NCI-H1092 treated with DMSO at 0.1 percent for 48 hours (cell line): ENCODE measurements around the gene GALNT13.

Experiments
- DNase-seq: peaks from one replicate; lab custom pipeline; 2025; lab: John Stamatoyannopoulos, UW

Gene GALNT13

DNA sequence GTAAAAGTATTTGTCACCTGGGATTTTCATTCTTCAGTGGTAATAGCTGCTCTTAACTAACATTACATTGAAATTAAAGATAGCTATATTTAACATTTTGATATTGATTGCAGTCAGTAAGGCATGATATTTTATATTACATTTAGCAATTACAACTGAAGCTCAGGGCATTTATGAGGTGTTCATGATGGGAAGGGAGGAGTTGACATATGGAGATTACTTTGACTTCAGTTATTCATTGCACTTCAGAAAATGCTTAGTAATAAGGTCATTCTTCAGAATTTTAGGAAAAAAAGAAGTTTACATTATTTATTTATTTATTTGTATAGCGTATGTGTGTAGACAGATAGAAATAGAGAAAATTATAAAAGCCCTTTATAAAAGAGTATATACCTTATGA lies 352.0 kb downstream of the GALNT13 start:
- DNase-seq: no peak

DNA sequence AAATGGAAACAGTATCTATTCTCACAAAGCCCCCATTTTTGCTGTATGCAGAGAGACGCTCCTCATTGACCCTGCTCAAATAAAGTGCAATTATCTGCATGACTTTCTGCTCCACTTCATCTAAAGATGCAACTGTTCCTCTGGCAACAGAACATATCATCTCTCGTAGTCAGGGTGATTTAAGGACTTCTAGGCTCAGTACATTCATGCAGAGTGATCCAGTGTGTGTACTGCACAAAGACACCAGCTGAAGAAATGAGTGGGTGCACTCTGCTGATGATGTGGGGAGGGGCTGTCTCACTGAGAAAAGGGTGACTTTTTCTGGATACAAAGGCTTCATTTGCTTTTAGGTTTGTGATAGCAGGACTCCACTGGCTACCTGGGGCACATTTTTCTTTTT lies 355.2 kb downstream of the GALNT13 start:
- DNase-seq: no peak

GRCh38 chr2:154228566-154229280 lies 357.0 kb downstream of the GALNT13 start:
- DNase-seq: no peak

DNA sequence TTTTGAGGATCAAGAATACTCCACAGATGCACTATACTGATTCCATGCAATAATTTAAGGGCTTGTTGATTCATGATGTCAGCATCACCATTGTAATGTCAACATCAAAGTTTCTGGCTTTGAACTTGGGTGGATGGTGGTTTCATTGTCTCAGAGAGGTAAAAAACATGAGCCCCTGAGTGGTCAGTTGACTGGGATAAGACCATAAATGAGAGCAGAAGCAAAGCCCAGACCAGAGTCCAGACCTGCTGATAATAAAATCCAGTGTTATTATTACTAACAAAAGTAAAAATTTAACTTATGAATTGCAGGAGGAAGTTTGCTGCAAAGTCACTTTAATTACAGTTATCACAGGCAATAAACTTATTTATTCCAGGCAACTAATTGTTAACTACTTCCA lies 358.2 kb downstream of the GALNT13 start:
- DNase-seq: no peak

GRCh38 chr2:154231021-154231420 lies 359.3 kb downstream of the GALNT13 start:
- DNase-seq: no peak

- DNase-seq: no peak
These were observed 361.5 kb downstream of the GALNT13 start for GRCh38 chr2:154233231-154233630.

GRCh38 chr2:154238252-154238651 lies 366.5 kb downstream of the GALNT13 start:
- no peak for DNase-seq

DNA sequence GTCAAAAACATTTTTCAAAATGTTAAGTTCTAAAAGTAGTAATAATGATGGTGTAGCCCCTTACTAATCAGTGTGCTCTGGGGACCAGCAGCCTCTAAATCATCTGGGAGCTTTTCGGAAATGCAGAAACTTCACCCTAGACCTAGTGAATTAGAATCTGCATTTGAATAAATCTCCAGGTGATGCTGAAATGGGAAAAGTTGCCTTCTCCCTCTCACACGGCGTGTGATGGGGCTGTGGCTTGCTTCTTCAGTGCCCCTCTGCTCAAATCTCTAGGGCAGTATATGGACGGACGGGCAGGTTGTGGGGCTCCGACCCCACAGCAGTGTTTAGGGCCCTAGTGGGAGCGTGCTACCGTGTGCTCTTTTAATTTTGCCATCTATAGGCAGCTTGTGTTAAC lies 368.6 kb downstream of the GALNT13 start:
- DNase-seq: no peak

DNA sequence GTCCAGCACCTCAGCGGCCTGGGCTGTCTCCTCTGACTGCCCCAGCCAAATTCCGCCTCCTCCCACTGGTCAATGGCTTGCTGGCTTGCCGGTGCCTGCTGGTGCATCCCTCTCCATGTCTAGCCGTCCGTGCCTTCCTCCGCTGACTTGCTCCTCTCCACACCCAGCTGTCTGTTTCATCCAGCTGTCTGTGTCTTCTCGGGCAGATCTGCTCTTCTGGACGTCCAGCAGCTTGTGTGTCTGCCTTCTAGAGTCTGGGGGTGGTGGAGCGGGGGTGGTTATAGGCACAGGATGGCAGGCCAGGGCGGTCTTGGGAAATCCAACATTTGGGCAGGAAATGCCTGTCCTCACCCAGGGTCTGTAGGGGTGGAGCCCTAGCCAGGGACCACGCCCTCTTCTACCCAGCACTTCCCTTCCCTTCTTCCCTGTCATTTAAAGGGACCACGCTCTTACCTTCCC lies 369.2 kb downstream of the GALNT13 start:
- no peak for DNase-seq

GRCh38 chr2:154242687-154243086 lies 371.0 kb downstream of the GALNT13 start:
- DNase-seq: no peak

DNA sequence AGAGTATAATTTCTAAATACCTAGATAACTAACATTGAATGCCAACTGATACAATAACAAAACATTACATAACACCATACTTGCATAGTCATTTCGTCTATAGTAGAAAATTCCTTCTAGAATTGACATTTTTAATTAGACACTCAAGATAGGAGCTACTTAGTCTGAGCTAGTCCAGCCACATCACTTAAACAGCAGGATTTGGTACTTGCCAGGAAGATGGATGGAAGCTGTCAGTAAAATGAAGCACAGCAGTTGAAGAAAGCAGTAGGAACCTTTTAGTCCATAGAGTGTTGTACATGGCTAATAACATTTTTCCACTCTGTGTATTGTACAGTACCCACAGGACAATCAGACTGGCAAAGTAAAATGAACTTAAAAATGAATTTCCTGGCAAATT lies 372.0 kb downstream of the GALNT13 start:
- DNase-seq: no peak

GRCh38 chr2:154244932-154245331 lies 373.2 kb downstream of the GALNT13 start:
- no peak for DNase-seq

- no peak for DNase-seq
These were observed 375.8 kb downstream of the GALNT13 start for GRCh38 chr2:154247503-154247902.

- DNase-seq: no peak
These were observed 384.4 kb downstream of the GALNT13 start for GRCh38 chr2:154256136-154256535.

DNA sequence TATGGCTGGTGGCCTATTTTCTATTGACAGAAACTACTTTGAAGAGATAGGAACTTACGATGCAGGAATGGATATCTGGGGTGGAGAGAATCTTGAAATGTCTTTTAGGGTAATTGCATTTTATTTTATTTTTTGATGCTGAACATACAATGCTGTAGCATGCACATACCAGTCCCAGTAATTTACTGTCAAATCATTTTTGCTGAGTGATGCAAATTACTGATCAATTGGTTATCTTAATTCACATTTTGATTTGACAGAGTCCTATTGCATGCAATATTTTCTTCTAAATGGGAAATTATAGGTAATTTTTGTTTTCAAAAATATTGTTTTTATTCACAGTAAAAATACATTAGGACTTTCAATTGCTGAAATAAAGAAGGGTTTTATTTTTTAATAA lies 387.3 kb downstream of the GALNT13 start:
- no peak for DNase-seq

- DNase-seq: no peak
These were observed 389.8 kb downstream of the GALNT13 start for GRCh38 chr2:154261473-154262027.

DNA sequence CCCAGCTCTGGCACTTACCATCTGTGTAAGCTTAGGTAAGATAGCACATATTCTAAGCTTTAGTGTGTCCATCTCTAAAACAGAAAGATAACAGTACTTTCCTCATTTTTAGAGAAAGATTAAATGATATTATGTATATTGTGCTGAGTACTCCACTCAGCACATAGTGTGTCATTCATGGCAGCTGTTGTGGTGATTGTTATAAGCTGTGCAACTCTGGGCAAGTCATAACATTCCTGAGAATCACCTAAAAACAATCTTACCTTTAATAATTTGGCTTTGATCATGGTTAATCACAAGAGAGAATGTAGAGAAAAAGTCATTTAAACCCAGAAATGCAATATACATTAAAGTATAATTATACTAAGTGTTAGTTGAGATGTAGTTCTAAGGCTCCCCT lies 391.5 kb downstream of the GALNT13 start:
- DNase-seq: no peak

GRCh38 chr2:154264024-154264423 lies 392.3 kb downstream of the GALNT13 start:
- no peak for DNase-seq

DNA sequence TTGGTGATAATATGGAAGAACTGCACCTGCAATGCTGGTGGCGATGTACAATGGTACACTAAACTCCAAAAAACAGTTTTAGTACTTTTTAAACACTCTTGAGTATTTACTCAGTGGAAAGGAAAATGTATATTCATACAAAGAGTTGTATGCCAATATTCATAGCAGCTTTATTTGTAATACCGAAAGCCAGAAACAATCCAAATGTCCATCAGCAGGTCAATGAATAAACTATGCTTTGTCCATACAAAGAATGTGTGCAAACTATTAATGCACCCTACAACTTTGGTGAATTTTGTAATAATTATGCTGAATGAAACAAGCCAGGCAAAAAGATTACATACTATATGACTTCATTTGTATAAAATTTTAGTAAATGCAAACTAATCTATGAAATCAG lies 396.3 kb downstream of the GALNT13 start:
- no peak for DNase-seq

DNA sequence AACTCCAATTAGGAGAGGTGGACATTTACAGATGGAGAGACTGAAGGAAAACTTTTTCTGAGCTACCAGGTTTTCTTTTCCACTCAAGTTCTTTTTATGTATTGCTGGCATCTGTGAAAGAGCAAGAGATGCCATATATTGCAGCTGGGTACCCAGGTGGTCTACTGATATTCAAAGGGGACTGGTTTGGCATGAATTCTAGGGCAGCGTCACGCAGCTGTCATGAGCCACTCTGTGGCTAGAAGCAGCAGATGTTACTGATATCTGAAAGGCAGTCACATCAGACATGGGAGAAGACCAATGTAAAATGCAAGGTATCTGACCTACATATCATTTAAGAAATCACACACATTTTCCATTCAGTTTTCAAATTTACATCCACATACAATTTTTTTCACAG lies 408.8 kb downstream of the GALNT13 start:
- DNase-seq: no peak

- no peak for DNase-seq
These were observed 418.1 kb downstream of the GALNT13 start for GRCh38 chr2:154289870-154290269.

GRCh38 chr2:154291511-154291910 lies 419.8 kb downstream of the GALNT13 start:
- DNase-seq: no peak

GRCh38 chr2:154291927-154292326 lies 420.2 kb downstream of the GALNT13 start:
- no peak for DNase-seq

- no peak for DNase-seq
These were observed 422.1 kb downstream of the GALNT13 start for GRCh38 chr2:154293864-154294263.
